Endothelial cell of coronary artery (primary cell): ENCODE measurements around the gene CHST3. TPM values are rescaled to one million over a fixed set of nuclear protein-coding genes. Genes with fewer than 3 reads are reported as not detected.

ENCODE experiments used
- total RNA-seq: library from RNA; depleted of rRNA; stranded (reverse); fragments of >200 nt; gene quantifications from 2 replicates; pipeline ENCODE4 v1.2.3, GENCODE V29; 2014

Gene CHST3, protein sequence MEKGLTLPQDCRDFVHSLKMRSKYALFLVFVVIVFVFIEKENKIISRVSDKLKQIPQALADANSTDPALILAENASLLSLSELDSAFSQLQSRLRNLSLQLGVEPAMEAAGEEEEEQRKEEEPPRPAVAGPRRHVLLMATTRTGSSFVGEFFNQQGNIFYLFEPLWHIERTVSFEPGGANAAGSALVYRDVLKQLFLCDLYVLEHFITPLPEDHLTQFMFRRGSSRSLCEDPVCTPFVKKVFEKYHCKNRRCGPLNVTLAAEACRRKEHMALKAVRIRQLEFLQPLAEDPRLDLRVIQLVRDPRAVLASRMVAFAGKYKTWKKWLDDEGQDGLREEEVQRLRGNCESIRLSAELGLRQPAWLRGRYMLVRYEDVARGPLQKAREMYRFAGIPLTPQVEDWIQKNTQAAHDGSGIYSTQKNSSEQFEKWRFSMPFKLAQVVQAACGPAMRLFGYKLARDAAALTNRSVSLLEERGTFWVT
- total RNA-seq = 10.0 and 16.8 TPM in 2 replicates

DNA sequence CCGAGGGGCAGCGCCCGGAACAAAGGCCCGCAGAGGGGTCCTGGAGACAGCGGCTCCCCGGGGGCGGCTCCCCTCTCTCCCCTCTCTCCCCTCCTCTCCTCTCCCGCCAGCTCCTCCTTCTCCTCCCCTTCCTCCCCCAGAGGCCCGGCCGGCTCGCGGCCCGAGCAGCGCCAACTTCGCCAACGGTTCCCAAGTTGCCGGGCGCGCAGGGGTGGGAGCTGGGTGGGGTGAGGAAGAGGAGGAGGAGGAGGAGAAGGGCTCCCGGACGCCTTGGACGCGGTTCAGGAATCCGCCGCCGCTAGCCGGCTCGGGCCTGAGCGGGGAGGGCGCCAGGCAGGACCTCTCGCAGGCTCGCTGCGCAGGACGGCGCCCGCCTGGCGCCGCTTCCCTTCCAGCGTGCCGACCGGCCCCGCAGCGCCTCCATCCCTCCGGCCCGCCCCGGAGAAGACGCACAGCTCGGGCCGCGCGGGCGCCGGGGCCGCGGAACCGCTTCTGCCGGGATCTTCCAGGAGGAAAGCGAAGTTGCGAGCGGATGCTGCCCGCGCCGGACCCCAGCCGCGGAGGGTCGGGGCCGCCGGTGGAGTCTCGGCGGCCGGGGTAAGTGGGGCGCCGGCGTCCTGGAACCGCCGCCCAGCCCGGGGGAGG, at the start of gene CHST3:
Gene CHST3, plus strand, starts transcription at position 298 of the 645 bp plus-strand sequence. CDS start 41,448 bp downstream, outside the sequence.

Other genes with a start within 250 kb of the CHST3 start
- not detected in 2 replicates for gene C10orf105, start 244.6 kb upstream of the CHST3 start, total RNA-seq
- gene VSIR, start 190.9 kb upstream of the CHST3 start, total RNA-seq = 8.3 and 16.3 TPM in 2 replicates
- gene PSAP, start 113.1 kb upstream of the CHST3 start, total RNA-seq = 610 and 907 TPM in 2 replicates
- 0.18 and 0.28 TPM in 2 replicates for gene SPOCK2, start 124.2 kb downstream of the CHST3 start, total RNA-seq